K562 treated with DMSO at 1 percent for 24 hours (cell line): ENCODE results near the gene PRR20E. TPM values are rescaled to one million over a fixed set of nuclear protein-coding genes. Genes with fewer than 3 reads are reported as not detected.

Experiments used
- total RNA-seq: library from RNA; unstranded; fragments of 300-600 nt; gene quantifications from 2 replicates; pipeline ENCODE4 v1.2.3, GENCODE V29; 2022; ENCODE audit warnings: low read depth; ENCODE audit not compliant: insufficient read depth

The PRR20E gene
- total RNA-seq = not detected in 2 replicates

DNA sequence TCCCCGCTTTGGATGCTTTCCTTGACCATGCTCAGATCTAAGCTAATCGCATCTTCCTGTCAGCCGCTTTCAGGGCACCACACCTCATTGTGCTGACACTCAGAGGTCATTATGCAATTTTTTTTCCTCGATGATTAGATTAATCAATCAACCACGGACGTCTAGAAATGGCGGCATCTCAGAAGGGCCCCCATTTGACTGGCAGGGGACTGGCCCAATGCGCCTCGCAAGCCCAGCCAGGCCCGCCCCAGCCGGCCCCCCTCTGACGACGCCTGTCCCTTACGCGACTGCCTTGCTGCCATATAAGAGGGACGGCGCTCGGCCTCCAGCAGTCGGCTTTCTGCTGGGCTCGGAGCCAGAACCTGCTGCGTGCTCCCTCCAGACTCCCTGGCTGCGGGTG, at the start of gene PRR20E:
PRR20E (plus strand) TSS at position 301 of the 400 bp plus-strand sequence. CDS start 387 bp downstream, outside the sequence.

DNA sequence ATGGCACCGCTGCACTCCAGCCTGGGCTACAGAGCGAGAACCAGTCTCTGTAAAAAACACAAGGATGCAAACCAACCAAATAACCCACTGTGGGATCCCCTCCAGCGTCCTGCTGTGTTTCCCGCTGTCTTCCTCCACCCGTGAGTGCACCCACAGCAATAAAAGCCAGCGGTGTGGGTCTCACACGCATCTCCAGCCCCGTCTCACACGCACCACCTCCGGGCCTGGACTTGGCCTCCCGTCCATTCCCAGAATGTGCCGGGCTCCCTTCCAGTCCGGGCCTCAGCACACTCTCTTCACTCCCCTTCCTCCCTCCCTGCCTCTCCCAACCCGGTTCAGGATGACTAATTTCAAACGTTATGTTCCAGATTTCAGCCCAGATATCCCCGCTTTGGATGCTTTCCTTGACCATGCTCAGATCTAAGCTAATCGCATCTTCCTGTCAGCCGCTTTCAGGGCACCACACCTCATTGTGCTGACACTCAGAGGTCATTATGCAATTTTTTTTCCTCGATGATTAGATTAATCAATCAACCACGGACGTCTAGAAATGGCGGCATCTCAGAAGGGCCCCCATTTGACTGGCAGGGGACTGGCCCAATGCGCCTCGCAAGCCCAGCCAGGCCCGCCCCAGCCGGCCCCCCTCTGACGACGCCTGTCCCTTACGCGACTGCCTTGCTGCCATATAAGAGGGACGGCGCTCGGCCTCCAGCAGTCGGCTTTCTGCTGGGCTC, 26.6 kb upstream of the PRR20E start, which contains the start of gene PRR20A:
PRR20A (plus strand) TSS at position 684 of the 734 bp plus-strand sequence. CDS start 387 bp downstream, outside the sequence.

DNA sequence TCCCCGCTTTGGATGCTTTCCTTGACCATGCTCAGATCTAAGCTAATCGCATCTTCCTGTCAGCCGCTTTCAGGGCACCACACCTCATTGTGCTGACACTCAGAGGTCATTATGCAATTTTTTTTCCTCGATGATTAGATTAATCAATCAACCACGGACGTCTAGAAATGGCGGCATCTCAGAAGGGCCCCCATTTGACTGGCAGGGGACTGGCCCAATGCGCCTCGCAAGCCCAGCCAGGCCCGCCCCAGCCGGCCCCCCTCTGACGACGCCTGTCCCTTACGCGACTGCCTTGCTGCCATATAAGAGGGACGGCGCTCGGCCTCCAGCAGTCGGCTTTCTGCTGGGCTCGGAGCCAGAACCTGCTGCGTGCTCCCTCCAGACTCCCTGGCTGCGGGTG, 19.8 kb upstream of the PRR20E start, which contains the start of gene PRR20B:
PRR20B (plus strand) TSS at position 301 of the 400 bp plus-strand sequence. CDS start 387 bp downstream, outside the sequence.

DNA sequence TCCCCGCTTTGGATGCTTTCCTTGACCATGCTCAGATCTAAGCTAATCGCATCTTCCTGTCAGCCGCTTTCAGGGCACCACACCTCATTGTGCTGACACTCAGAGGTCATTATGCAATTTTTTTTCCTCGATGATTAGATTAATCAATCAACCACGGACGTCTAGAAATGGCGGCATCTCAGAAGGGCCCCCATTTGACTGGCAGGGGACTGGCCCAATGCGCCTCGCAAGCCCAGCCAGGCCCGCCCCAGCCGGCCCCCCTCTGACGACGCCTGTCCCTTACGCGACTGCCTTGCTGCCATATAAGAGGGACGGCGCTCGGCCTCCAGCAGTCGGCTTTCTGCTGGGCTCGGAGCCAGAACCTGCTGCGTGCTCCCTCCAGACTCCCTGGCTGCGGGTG, 13.2 kb upstream of the PRR20E start, which contains the start of gene PRR20C:
PRR20C (plus strand) TSS at position 301 of the 400 bp plus-strand sequence. CDS start 387 bp downstream, outside the sequence.

DNA sequence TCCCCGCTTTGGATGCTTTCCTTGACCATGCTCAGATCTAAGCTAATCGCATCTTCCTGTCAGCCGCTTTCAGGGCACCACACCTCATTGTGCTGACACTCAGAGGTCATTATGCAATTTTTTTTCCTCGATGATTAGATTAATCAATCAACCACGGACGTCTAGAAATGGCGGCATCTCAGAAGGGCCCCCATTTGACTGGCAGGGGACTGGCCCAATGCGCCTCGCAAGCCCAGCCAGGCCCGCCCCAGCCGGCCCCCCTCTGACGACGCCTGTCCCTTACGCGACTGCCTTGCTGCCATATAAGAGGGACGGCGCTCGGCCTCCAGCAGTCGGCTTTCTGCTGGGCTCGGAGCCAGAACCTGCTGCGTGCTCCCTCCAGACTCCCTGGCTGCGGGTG, 6.7 kb upstream of the PRR20E start, which contains the start of gene PRR20D:
PRR20D (plus strand) TSS at position 301 of the 400 bp plus-strand sequence. CDS start 387 bp downstream, outside the sequence.

Other genes with a start within 250 kb of the PRR20E start
- not detected in 2 replicates for gene PRR20A, start 26.3 kb upstream of the PRR20E start, total RNA-seq
- gene PRR20B, start 19.7 kb upstream of the PRR20E start, total RNA-seq = not detected in 2 replicates
- gene PRR20C, start 13.1 kb upstream of the PRR20E start, total RNA-seq = not detected in 2 replicates
- gene PRR20D, start 6.6 kb upstream of the PRR20E start, total RNA-seq = not detected in 2 replicates